NCI-H1417 (cell line): ENCODE results near the gene WFIKKN1.

Experiments used
- DNase-seq, 3 experiments: peaks; one replicate each; lab custom pipeline; 2025; lab: John Stamatoyannopoulos, UW

Gene WFIKKN1

GRCh38 chr16:637081-638018, 6.6 kb downstream of the WFIKKN1 start:
- DNase-seq, result peak; percentile 55 to 96 (median 61)

GRCh38 chr16:638034-638543, 7.3 kb downstream of the WFIKKN1 start:
- DNase-seq, result no peak

GRCh38 chr16:638836-639235, 8.1 kb downstream of the WFIKKN1 start:
- no peak for DNase-seq

GRCh38 chr16:640614-641013, 9.8 kb downstream of the WFIKKN1 start:
- DNase-seq, result no peak

GRCh38 chr16:641326-642188, 10.8 kb downstream of the WFIKKN1 start, which contains the start of gene MCRIP2:
Gene MCRIP2, plus strand, starts transcription at chr16:641828. Its CDS starts 164 bp downstream, at chr16:641992.
- peak; percentile 82 to 94 (median 85) for DNase-seq

- peak; percentile 63 to 77 (median 67) for DNase-seq
These were observed 11.6 kb downstream of the WFIKKN1 start for GRCh38 chr16:642189-643049.

- DNase-seq, result no peak
These were observed 12.2 kb downstream of the WFIKKN1 start for GRCh38 chr16:643050-643368.

- no peak for DNase-seq
These were observed 13.8 kb downstream of the WFIKKN1 start for GRCh38 chr16:644556-644955.

- no peak for DNase-seq
These were observed 15.3 kb downstream of the WFIKKN1 start for GRCh38 chr16:645852-646678.

- DNase-seq, result no peak
These were observed 15.9 kb downstream of the WFIKKN1 start for GRCh38 chr16:646679-647172.

GRCh38 chr16:647173-647902, 16.6 kb downstream of the WFIKKN1 start:
- no peak for DNase-seq

GRCh38 chr16:648071-648780, 17.4 kb downstream of the WFIKKN1 start:
- peak in 2 of 3 experiments; percentile 38 to 44 for DNase-seq

- DNase-seq, result peak; percentile 90 to 98 (median 93)
These were observed 18.2 kb downstream of the WFIKKN1 start, which contains the start of gene WDR90 for GRCh38 chr16:648781-649589. Gene WDR90, plus strand, starts transcription at chr16:649365. Its CDS starts 52 bp downstream, at chr16:649417.

- DNase-seq, result peak in 1 of 3 experiments; percentile 64
These were observed 18.8 kb downstream of the WFIKKN1 start for GRCh38 chr16:649631-650030.

GRCh38 chr16:651844-652243, 21.1 kb downstream of the WFIKKN1 start:
- DNase-seq, result no peak

- no peak for DNase-seq
These were observed 21.9 kb downstream of the WFIKKN1 start for GRCh38 chr16:652454-653305.

GRCh38 chr16:654034-654433, 23.2 kb downstream of the WFIKKN1 start:
- DNase-seq, result no peak
